ENCODE results near the gene PIP5K1C. TPM values are rescaled to one million over a fixed set of nuclear protein-coding genes. Genes with fewer than 3 reads are reported as not detected.

PIP5K1C gene
- total and polyA plus RNA-seq, 10 of the 15 experiments (the other 5 are each of a cell fraction or from before 2014, with no cell fraction given): 0.39 to 19.6 (median 5.3) TPM

DNA sequence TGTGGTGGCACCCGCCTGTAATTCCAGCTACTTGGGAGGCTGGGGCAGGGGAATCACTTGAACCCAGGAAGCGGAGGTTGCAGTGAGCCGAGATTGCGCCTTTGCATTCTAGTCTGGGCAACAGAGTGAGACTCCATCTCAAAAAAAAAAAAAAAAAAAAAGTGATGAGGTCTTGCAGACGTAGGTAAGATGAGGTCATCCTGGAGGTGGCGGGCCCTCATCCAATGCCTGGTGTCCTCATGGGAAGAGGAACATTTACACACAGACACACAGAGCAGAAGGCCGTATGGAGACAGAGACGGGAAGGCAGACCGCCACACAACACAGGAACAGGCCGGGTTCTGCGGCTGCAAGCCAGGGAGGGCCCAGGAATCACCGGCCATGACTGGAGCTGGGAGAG, 78.0 kb downstream of the PIP5K1C start:
- POLR2A ChIA-PET: no interaction called here
- no TSS peak for BruUV-seq (replicated peaks)
- DNase-seq (ENCODE audit: low read depth, low spot score) (no peak), ATAC-seq (no peak), FAIRE-seq (no peak)
- SMC1A ChIA-PET (ENCODE audit: uncharacterized antibody, unreplicated experiment): no interaction called here
- no peaks in the 10 kb centered on the region for H3K9me3 ChIP-seq (replicated peaks; ENCODE audit: control insufficient read depth, insufficient read depth, low read length)
- in situ Hi-C loops (cut with MboI) (no loop called here), intact Hi-C loops (cut with micrococcal nuclease; ENCODE audit: unreplicated experiment) (no loop called here)
- H3K79me2 ChIP-seq (ENCODE audit: control insufficient read depth, insufficient read depth, low read length): peaks cover 21% of the 10 kb centered on the region
- H4K20me1 ChIP-seq (ENCODE audit: control insufficient read depth, insufficient read depth): no peaks in the 10 kb centered on the region
- H3K4me3 ChIP-seq: no peak overlapping the region
- no peak overlapping the region for H3K4me2 ChIP-seq (ENCODE audit: control insufficient read depth, insufficient read depth)
- 72% methylated on average over 12 of the region's 12 CpGs for WGBS (ENCODE audit: insufficient coverage, insufficient replicate concordance, low lambda C conversion rate, missing lambda C conversion rate)
- H3K27me3 ChIP-seq (replicated peaks in 1 of 2; ENCODE audit: control insufficient read depth in 2 of 2, insufficient read depth in 2 of 2, low read length in 1 of 2): no peaks in the 10 kb centered on the region
- no peak overlapping the region for H2AFZ ChIP-seq (ENCODE audit: control insufficient read depth, low read depth, low read length)
- RAD21 ChIA-PET (ENCODE audit: unreplicated experiment): no interaction called here
- CTCF ChIA-PET: interaction anchor here (1.2 kb wide), 1 partner anchor 30 kb away, joined by 3 read pairs; no protein-coding TSS in a partner anchor
- TF ChIP-seq RUNX3 (IDR thresholded peaks at IDR 0.05; ENCODE audit: low read length) (no peak), SUZ12 (IDR thresholded peaks at IDR 0.05; ENCODE audit: unreplicated experiment) (no peak), SREBF1 (IDR thresholded peaks at IDR 0.05; ENCODE audit: low read length) (no peak), RCOR1 (conservative IDR thresholded peaks at IDR 0.05; ENCODE audit: low read depth, low read length) (no peak), MYB (IDR thresholded peaks at IDR 0.05; ENCODE audit: borderline replicate concordance, low read depth, low read length) (no peak), ZNF274 (IDR thresholded peaks at IDR 0.05; ENCODE audit: insufficient read depth, insufficient read length) (no peak), SREBF2 (IDR thresholded peaks at IDR 0.05; ENCODE audit: low read length) (no peak)
- TF ChIP-seq, protein P1, sequence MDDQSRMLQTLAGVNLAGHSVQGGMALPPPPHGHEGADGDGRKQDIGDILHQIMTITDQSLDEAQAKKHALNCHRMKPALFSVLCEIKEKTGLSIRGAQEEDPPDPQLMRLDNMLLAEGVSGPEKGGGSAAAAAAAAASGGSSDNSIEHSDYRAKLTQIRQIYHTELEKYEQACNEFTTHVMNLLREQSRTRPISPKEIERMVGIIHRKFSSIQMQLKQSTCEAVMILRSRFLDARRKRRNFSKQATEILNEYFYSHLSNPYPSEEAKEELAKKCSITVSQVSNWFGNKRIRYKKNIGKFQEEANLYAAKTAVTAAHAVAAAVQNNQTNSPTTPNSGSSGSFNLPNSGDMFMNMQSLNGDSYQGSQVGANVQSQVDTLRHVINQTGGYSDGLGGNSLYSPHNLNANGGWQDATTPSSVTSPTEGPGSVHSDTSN (IDR thresholded peaks at IDR 0.05; ENCODE audit: insufficient replicate concordance, low read depth, low read length): no peak
- TF ChIP-seq, protein P2, sequence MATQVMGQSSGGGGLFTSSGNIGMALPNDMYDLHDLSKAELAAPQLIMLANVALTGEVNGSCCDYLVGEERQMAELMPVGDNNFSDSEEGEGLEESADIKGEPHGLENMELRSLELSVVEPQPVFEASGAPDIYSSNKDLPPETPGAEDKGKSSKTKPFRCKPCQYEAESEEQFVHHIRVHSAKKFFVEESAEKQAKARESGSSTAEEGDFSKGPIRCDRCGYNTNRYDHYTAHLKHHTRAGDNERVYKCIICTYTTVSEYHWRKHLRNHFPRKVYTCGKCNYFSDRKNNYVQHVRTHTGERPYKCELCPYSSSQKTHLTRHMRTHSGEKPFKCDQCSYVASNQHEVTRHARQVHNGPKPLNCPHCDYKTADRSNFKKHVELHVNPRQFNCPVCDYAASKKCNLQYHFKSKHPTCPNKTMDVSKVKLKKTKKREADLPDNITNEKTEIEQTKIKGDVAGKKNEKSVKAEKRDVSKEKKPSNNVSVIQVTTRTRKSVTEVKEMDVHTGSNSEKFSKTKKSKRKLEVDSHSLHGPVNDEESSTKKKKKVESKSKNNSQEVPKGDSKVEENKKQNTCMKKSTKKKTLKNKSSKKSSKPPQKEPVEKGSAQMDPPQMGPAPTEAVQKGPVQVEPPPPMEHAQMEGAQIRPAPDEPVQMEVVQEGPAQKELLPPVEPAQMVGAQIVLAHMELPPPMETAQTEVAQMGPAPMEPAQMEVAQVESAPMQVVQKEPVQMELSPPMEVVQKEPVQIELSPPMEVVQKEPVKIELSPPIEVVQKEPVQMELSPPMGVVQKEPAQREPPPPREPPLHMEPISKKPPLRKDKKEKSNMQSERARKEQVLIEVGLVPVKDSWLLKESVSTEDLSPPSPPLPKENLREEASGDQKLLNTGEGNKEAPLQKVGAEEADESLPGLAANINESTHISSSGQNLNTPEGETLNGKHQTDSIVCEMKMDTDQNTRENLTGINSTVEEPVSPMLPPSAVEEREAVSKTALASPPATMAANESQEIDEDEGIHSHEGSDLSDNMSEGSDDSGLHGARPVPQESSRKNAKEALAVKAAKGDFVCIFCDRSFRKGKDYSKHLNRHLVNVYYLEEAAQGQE (IDR thresholded peaks at IDR 0.05; ENCODE audit: low read depth, low read length): no peak
- TF ChIP-seq, protein P3, sequence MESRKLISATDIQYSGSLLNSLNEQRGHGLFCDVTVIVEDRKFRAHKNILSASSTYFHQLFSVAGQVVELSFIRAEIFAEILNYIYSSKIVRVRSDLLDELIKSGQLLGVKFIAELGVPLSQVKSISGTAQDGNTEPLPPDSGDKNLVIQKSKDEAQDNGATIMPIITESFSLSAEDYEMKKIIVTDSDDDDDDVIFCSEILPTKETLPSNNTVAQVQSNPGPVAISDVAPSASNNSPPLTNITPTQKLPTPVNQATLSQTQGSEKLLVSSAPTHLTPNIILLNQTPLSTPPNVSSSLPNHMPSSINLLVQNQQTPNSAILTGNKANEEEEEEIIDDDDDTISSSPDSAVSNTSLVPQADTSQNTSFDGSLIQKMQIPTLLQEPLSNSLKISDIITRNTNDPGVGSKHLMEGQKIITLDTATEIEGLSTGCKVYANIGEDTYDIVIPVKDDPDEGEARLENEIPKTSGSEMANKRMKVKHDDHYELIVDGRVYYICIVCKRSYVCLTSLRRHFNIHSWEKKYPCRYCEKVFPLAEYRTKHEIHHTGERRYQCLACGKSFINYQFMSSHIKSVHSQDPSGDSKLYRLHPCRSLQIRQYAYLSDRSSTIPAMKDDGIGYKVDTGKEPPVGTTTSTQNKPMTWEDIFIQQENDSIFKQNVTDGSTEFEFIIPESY (IDR thresholded peaks at IDR 0.05): no peak
- no peak overlapping the region for H3K27ac ChIP-seq (ENCODE audit: control insufficient read depth, insufficient read depth)
- H3K9ac ChIP-seq (ENCODE audit: control insufficient read depth, insufficient read depth, low read length): no peak overlapping the region
- peaks cover 5% of the 10 kb centered on the region for H3K4me1 ChIP-seq (ENCODE audit: control insufficient read depth, insufficient read depth, low read length)
- peaks cover 0 to 11% of the 10 kb centered on the region in 2 experiments; a peak in 3 of 4 replicates for H3K36me3 ChIP-seq (ENCODE audit: control insufficient read depth in 2 of 2, insufficient read depth in 2 of 2, low read length in 1 of 2)
